ENCODE measurements around the gene CD22. TPM values are rescaled to one million over a fixed set of nuclear protein-coding genes. Genes with fewer than 3 reads are reported as not detected.

Gene CD22
- total and polyA plus RNA-seq, 2 of the 8 experiments (the other 6 are each of a cell fraction or from before 2014, with no cell fraction given) = 0.06 to 0.60 TPM

DNA sequence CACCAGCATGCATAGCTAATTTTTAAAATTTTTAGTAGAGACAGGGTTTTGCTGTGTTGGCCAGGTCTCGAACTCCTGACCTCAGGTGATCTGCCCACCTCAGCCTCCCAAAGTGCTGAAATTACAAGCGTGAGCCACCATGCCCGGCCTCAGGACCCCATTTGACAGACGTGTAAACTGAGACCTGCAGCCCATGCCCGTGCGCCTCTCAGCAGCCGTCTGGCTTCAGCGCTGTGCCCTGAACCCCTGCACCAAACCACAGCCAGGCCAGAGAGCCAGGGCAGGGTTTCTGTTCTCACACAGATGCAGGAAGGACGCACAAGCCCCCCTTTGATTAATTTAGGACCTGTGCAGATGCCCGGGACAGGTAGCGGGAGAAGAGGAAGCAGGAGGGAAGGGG is 11.4 kb downstream of the CD22 start:
- no peaks in the 10 kb centered on the region for H3K79me2 ChIP-seq (ENCODE audit: control insufficient read depth in 1 of 2, insufficient read depth in 2 of 2, low read length in 2 of 2)
- no peak overlapping the region for H2BK12ac ChIP-seq (ENCODE audit: low read depth, low read length)
- no peak overlapping the region for H4K5ac ChIP-seq (ENCODE audit: insufficient read length, low read depth, low read length)
- H3K9ac ChIP-seq (replicated peaks in 1 of 4; ENCODE audit: extremely low read depth in 1 of 4, low read depth in 3 of 4, low read length in 3 of 4) = no peak overlapping the region
- DNase-seq (ENCODE audit: low read depth in 1 of 2, low spot score in 2 of 2) (no peak), FAIRE-seq (no peak)
- H3K79me1 ChIP-seq (ENCODE audit: low read depth, low read length) = no peaks in the 10 kb centered on the region
- no peak overlapping the region for H3K4ac ChIP-seq (replicated peaks; ENCODE audit: insufficient read length, low read depth, low read length)
- H2BK120ac ChIP-seq (replicated peaks; ENCODE audit: low read depth, low read length) = no peak overlapping the region
- H2BK5ac ChIP-seq (ENCODE audit: low read depth, low read length) = no peak overlapping the region
- no peak overlapping the region for H3K56ac ChIP-seq (replicated peaks; ENCODE audit: insufficient read length, low read depth, low read length)
- no peak overlapping the region for H2BK15ac ChIP-seq (ENCODE audit: low read length)
- no peak overlapping the region for H3K18ac ChIP-seq (ENCODE audit: extremely low read depth, low read length)
- 84% methylated on average over 11 of the region's 11 CpGs; no CpG with 5 or more reads in 1 of the 2 experiments for WGBS, 2 experiments (ENCODE audit: extremely low coverage in 1 of 2, insufficient coverage in 1 of 2, insufficient read length in 1 of 2, insufficient replicate concordance in 2 of 2, low coverage in 1 of 2, low lambda C conversion rate in 2 of 2, missing lambda C conversion rate in 1 of 2)
- no peaks in the 10 kb centered on the region for H3K9me3 ChIP-seq (ENCODE audit: insufficient read depth in 2 of 2, low read depth in 1 of 2, low read length in 1 of 2)
- TF ChIP-seq CBX8 (IDR thresholded peaks at IDR 0.05; ENCODE audit: borderline replicate concordance, low read depth, low read length) = no peak
- no peak for TF ChIP-seq NANOG (IDR thresholded peaks at IDR 0.05; ENCODE audit: insufficient read depth, low read depth, low read length, poor library complexity, severe bottlenecking)
- no peaks in the 10 kb centered on the region for H3K36me3 ChIP-seq (ENCODE audit: control insufficient read depth in 2 of 4, insufficient read depth in 4 of 4, low read length in 3 of 4)
- H3K23me2 ChIP-seq (ENCODE audit: low read depth, low read length) = no peaks in the 10 kb centered on the region
- no peaks in the 10 kb centered on the region for H3K4me1 ChIP-seq (replicated peaks in 1 of 4; ENCODE audit: control insufficient read depth in 3 of 4, insufficient read depth in 4 of 4, low read length in 3 of 4)
- H4K20me1 ChIP-seq (replicated peaks in 1 of 2; ENCODE audit: control insufficient read depth in 1 of 2, insufficient read depth in 2 of 2, low read length in 2 of 2) = no peaks in the 10 kb centered on the region
- no peak overlapping the region for H2AFZ ChIP-seq (ENCODE audit: low read length)
- POLR2A ChIA-PET (ENCODE audit: partially characterized antibody) = no interaction called here
- H4K8ac ChIP-seq (ENCODE audit: extremely low read depth, insufficient read depth, low read length) = no peak overlapping the region
- H3K4me2 ChIP-seq (ENCODE audit: insufficient read depth in 1 of 2, low read depth in 2 of 2, low read length in 2 of 2) = no peak overlapping the region
- H3K27ac ChIP-seq (ENCODE audit: low read depth, low read length) = no peak overlapping the region
- H4K91ac ChIP-seq (replicated peaks; ENCODE audit: insufficient read length, low read length) = no peak overlapping the region
- no peak overlapping the region for H3K4me3 ChIP-seq (ENCODE audit: extremely low read depth in 1 of 4, insufficient read depth in 2 of 4, low read depth in 3 of 4, low read length in 4 of 4)
- CTCF ChIA-PET (ENCODE audit: partially characterized antibody) = interaction anchor here (0.9 to 2.5 kb wide), 4 partner anchors 10 to 18 kb away, joined by 3 to 9 read pairs (median 7); partner anchors contain the start of genes CD22 and FFAR3
- no peak overlapping the region for H3K23ac ChIP-seq (ENCODE audit: insufficient read length)
- H3K14ac ChIP-seq (ENCODE audit: insufficient read length) = no peak overlapping the region
- H3K27me3 ChIP-seq (replicated peaks in 1 of 4; ENCODE audit: control insufficient read depth in 3 of 4, extremely low read depth in 1 of 4, insufficient read depth in 3 of 4, low read length in 3 of 4) = no peaks in the 10 kb centered on the region
- H2BK20ac ChIP-seq (ENCODE audit: low read length) = no peak overlapping the region
- no peak overlapping the region for H2AK5ac ChIP-seq (ENCODE audit: low read depth, low read length)

Data from H1 (cell line).